ENCODE measurements around the gene ITPRIP.

DNA sequence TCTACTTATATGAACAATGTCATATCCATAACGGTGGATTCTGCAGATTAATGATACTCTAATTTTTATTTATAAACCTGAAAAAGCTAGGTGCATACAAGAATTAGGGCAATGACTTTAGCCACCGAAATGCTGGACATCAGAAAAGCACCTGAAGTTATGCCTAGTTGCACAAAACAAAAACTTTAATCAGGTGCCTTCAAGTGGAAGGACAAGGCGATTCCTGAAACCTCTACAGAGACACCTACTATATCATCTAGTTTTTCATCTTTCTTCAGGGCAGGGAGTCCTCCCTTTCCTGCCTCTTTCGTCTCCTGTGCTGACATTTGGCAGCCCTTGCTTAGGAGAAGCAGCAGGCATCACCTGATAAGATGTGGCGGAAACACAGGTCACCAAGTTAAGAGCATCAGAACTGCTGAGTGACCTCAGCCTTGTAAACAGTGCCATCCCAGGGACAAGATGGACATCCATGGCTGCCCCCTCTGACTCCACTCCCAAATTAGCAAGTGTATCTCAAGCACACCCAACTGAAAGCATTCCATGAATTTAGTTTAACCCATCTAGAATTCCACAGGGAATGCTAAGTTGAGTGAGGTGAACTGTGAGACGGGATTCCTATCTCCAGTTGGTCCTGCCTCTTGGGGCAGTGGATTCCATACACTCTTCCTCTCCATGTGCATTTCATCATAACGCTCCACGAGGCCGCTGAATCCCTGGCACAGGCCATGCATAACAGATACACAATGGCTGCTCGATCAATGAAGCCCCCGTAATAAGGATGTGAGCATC lies 5.8 kb downstream of the ITPRIP start:
- TF ChIP-seq POLR2A (IDR thresholded peaks at IDR 0.05; ENCODE audit: low read depth, low read length) (no peak), POLR2AphosphoS5 (IDR thresholded peaks at IDR 0.05; ENCODE audit: low read depth, low read length) (no peak), TAF1 (IDR thresholded peaks at IDR 0.05; ENCODE audit: low read depth, low read length) (no peak), SPI1 (IDR thresholded peaks at IDR 0.05; ENCODE audit: low read depth, low read length) (no peak), POU2F2 (IDR thresholded peaks at IDR 0.05; ENCODE audit: low read depth, low read length) (no peak)

All from GM12891 (cell line).